SU-DHL-6 (cell line): ENCODE data around the gene RPL35.

Source experiments
- CTCF ChIP-seq: fragments of 200-600 bp; sonication (generic); IDR thresholded peaks from one replicate; pipeline ENCODE4 v1.5.1; 2017; ENCODE audit warnings: antibody characterized with exemption, mild to moderate bottlenecking, low read length, moderate library complexity; ENCODE audit not compliant: insufficient read depth, poor library complexity, severe bottlenecking
- EZH2phosphoT487 ChIP-seq: fragments of 200-600 bp; sonication (generic), shearing (Covaris generic); conservative IDR thresholded peaks from 2 replicates; pipeline ENCODE4 v1.6.1; 2018; ENCODE audit warnings: mild to moderate bottlenecking, antibody characterized with exemption, low read length, moderate library complexity, mixed read lengths

DNA sequence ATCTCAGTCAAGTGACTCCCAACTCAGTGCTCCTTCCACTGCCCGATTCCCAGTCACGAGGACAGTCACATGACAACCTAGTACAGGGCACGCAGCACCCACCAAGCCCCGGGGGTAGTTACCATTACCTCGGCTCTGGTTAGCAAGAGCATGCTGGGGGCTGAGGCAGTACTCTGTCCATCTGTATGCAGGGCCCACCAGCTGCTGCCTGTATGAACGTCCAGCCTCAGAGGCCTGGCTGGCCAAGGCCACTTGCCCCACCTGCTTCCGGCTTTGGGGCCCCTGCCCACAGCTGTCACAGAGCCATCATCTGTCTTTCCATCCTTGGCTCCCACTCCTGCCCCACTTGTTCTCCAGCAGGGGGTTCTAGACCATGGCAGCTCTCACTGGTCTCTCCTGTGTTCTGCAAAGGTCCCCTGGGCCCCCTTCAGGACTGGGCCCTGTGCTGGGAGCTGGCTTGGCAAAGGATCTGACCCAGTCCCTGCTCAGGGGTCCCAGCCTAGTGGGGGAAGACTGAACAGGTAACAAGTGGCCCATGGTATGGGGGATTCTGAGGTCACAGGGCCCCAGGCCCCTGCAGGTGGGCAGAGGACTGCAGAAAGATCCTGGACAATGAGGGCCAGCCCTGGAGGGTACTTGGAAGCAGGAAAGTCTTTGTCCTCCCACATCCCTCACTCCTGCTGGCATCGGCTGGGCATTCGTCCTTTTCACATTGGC, 3.3 kb downstream of the RPL35 start:
- TF ChIP-seq CTCF (no peak), EZH2phosphoT487 (no peak)
